Ishikawa (cell line): ENCODE measurements around the gene PHF14.

Source experiments
- CEBPB ChIP-seq: IDR thresholded peaks from 2 replicates; pipeline ENCODE4 v1.6.1; 2012
- CREB1 ChIP-seq: IDR thresholded peaks from 2 replicates; pipeline ENCODE4 v1.6.1; 2012; ENCODE audit warnings: low read depth
- EGR1 ChIP-seq: IDR thresholded peaks from 2 replicates; pipeline ENCODE4 v1.6.1; 2012
- EP300 ChIP-seq: IDR thresholded peaks from 2 replicates; pipeline ENCODE4 v1.6.1; 2012; ENCODE audit warnings: borderline replicate concordance
- MAX ChIP-seq: IDR thresholded peaks from 2 replicates; pipeline ENCODE4 v1.6.1; 2012
- RAD21 ChIP-seq: IDR thresholded peaks from 2 replicates; pipeline ENCODE4 v1.6.1; 2012; ENCODE audit warnings: low read depth
- REST ChIP-seq: IDR thresholded peaks from 2 replicates; pipeline ENCODE4 v1.6.1; 2012; ENCODE audit warnings: low read depth, mild to moderate bottlenecking
- TAF1 ChIP-seq: IDR thresholded peaks from 2 replicates; pipeline ENCODE4 v1.6.1; 2012; ENCODE audit warnings: low read depth, mild to moderate bottlenecking
- TCF12 ChIP-seq: IDR thresholded peaks from 2 replicates; pipeline ENCODE4 v1.6.1; 2012; ENCODE audit warnings: low read depth
- TEAD4 ChIP-seq: IDR thresholded peaks from 2 replicates; pipeline ENCODE4 v1.6.1; 2012

DNA sequence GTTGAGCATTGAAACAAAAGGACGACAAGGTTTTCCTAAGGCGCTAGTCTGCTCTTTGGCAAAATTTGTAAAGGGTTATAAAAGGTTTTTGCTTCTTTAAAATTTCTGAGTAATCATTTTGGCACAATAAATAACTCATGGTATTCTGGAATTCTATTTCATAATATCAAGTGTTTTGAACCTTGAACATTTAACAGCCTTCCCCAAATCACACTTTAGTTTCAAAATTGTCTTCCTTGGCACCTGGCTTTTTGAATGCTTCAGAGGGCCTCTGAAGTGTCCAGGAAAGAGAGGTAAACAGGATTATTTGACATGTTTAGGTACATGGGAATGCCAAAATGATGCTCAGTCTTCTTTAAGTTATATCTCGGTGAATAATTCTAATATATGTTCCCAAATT lies 220.8 kb downstream of the PHF14 start:
- TF ChIP-seq CEBPB = no peak
- no peak for TF ChIP-seq EGR1
- TF ChIP-seq CREB1 = no peak
- no peak for TF ChIP-seq EP300
- no peak for TF ChIP-seq TEAD4
- TF ChIP-seq RAD21 = no peak
- no peak for TF ChIP-seq MAX
- TF ChIP-seq TAF1 = no peak
- no peak for TF ChIP-seq REST
- no peak for TF ChIP-seq TCF12
